Pancreas (tissue), 10 donors: ENCODE measurements around the gene DOCK8. TPM values are rescaled to one million over a fixed set of nuclear protein-coding genes. Genes with fewer than 3 reads are reported as not detected.
A peak's percentile ranks its signal among the peaks of the same experiment; 100 is the strongest.

ENCODE experiments used
- ATAC-seq, 4 donors: fragments of 200-7000 bp; cut with Tn5 transposase; one replicate each; pipeline versions ENCODE4 v1.8.0 to v1.9.1; 2020; ENCODE audit warnings: mild to moderate bottlenecking in 4 of 4, moderate library complexity in 4 of 4
- DNase-seq, 6 donors: peaks; one replicate each; pipeline ENCODE4 v3.0.0-alpha.2; 2020
- FAIRE-seq: peaks from 2 replicates; lab custom pipeline; 2012; peaks lifted over from hg19 to GRCh38; lab: Jason Lieb, UNC
- H3K27ac ChIP-seq, 4 donors: fragments of 200-600 bp; sonication (generic); 1 replicate in 3 of 4; 2 replicates in 1 of 4; pipeline versions ENCODE4 v1.5.0 to v1.8.0; 2020
- H3K27me3 ChIP-seq, 4 donors: fragments of 200-600 bp; one replicate each; pipeline ENCODE4 v1.8.0; 2021
- H3K36me3 ChIP-seq, 3 donors: fragments of 200-600 bp; sonication (generic) in 1 of 3; one replicate each; pipeline versions ENCODE4 v1.5.0 to v1.8.0; 2020 to 2021
- H3K4me1 ChIP-seq, 3 donors: fragments of 200-600 bp; one replicate each; pipeline ENCODE4 v1.8.0; 2021
- H3K4me3 ChIP-seq, 4 donors: fragments of 200-600 bp; sonication (generic) in 2 of 4; one replicate each; pipeline versions ENCODE4 v1.5.0 to v1.8.0; 2020 to 2021
- H3K9me3 ChIP-seq, 4 donors: fragments of 200-600 bp; one replicate each; pipeline ENCODE4 v1.8.0; 2021
- WGBS, 2 donors: extraction: QIAGEN DNeasy Blood & Tissue Kit; methylation state at CpG; one replicate each; pipeline ENCODE4 v1.1.7; 2013; 5-methylcytosine and 5-hydroxymethylcytosine counted together
- intact Hi-C, 3 donors: fragments of 100-400 bp; cut with DNase I; formaldehyde crosslinking; loops; one replicate each; pipeline versions ENCODE4 v1.11.1 to v1.14.2; 2022
- polyA plus RNA-seq, 2 donors: library from polyadenylated mRNA; stranded (reverse); fragments of 200-250 nt; gene quantifications; one replicate each; pipeline ENCODE4 v1.2.3, GENCODE V29; 2013
- total RNA-seq, 6 donors: library from RNA; stranded (reverse); fragmentation: NEBNext Ultra II Directional in 4 of 6; extraction: Animal tissue kit (Norgen Biotek cat#: 25700) in 4 of 6; gene quantifications; one replicate each; pipeline versions ENCODE4 v1.2.1 to v1.2.4, GENCODE V29; 2021 to 2023
- TF ChIP-seq, protein P1 (sequence below), 4 donors: fragments of 200-600 bp; sonication (generic) in 3 of 4; IDR thresholded peaks; one replicate each; pipeline versions ENCODE4 v1.5.0 to v1.8.0; 2021; ENCODE audit warnings: antibody characterized with exemption in 4 of 4
- donor health status: healthy with polysubstance abuse.
- donor health status: DM: no; HTN: no; CAD: no; lungs with moderate emphysema.
- donor health status: DM: no; HTN: no; CAD: no.
- donor health status: control.
- donor health status: control.
- donor health status: Bipolar disorder and iron deficiency.
- donor health status: DM: yes; HTN: yes; CAD: no.
- donor health status: DM: no; HTN: no; CAD: no.
- donor health status: DM: no; HTN: no; CAD: no.
- donor health status: DM: yes; HTN: yes; CAD: no.

The DOCK8 gene
- total and polyA plus RNA-seq, 8 donors, result 1.7 to 22.7 (median 6.0) TPM

DNA sequence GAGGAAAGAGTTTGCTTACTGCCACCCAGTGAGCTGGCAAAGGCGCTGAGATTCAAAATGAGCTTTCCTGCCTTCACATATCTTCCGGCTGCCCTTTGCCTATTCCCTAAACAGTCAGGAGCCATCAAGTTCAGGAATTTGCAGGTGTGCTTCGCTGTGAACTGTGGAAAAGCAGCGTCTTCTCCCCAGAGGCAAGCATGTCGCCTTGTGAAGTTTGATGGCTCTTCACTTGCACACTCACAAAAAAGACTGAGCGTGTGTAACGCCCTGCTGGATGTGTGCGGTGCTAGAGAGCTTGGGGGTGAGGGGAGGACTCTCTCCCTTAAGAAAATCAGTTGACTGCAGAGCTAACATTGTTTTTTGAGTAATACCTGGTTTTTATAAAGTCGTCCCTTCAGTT lies 288.7 kb downstream of the DOCK8 start:
- 63 to 71% methylated on average over 9 of the region's 9 CpGs for WGBS, 2 donors
- DNase-seq (no peak), ATAC-seq (no peak), FAIRE-seq (no peak)
- Histone ChIP-seq H3K27ac (peak overlapping the region in 2 of 4 donors; percentile 77 to 79), H3K4me3 (peak overlapping the region in 2 of 4 donors; percentile 66 to 77), H3K27me3 (no peaks in the 10 kb centered on the region), H3K36me3 (no peaks in the 10 kb centered on the region), H3K4me1 (peaks cover 6 to 7% (median 7%) of the 10 kb centered on the region in 3 donors), H3K9me3 (no peaks in the 10 kb centered on the region)
- TF ChIP-seq, protein P1, sequence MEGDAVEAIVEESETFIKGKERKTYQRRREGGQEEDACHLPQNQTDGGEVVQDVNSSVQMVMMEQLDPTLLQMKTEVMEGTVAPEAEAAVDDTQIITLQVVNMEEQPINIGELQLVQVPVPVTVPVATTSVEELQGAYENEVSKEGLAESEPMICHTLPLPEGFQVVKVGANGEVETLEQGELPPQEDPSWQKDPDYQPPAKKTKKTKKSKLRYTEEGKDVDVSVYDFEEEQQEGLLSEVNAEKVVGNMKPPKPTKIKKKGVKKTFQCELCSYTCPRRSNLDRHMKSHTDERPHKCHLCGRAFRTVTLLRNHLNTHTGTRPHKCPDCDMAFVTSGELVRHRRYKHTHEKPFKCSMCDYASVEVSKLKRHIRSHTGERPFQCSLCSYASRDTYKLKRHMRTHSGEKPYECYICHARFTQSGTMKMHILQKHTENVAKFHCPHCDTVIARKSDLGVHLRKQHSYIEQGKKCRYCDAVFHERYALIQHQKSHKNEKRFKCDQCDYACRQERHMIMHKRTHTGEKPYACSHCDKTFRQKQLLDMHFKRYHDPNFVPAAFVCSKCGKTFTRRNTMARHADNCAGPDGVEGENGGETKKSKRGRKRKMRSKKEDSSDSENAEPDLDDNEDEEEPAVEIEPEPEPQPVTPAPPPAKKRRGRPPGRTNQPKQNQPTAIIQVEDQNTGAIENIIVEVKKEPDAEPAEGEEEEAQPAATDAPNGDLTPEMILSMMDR (IDR thresholded peaks at IDR 0.05), result no peak
- intact Hi-C loops, result no loop called here

DNA sequence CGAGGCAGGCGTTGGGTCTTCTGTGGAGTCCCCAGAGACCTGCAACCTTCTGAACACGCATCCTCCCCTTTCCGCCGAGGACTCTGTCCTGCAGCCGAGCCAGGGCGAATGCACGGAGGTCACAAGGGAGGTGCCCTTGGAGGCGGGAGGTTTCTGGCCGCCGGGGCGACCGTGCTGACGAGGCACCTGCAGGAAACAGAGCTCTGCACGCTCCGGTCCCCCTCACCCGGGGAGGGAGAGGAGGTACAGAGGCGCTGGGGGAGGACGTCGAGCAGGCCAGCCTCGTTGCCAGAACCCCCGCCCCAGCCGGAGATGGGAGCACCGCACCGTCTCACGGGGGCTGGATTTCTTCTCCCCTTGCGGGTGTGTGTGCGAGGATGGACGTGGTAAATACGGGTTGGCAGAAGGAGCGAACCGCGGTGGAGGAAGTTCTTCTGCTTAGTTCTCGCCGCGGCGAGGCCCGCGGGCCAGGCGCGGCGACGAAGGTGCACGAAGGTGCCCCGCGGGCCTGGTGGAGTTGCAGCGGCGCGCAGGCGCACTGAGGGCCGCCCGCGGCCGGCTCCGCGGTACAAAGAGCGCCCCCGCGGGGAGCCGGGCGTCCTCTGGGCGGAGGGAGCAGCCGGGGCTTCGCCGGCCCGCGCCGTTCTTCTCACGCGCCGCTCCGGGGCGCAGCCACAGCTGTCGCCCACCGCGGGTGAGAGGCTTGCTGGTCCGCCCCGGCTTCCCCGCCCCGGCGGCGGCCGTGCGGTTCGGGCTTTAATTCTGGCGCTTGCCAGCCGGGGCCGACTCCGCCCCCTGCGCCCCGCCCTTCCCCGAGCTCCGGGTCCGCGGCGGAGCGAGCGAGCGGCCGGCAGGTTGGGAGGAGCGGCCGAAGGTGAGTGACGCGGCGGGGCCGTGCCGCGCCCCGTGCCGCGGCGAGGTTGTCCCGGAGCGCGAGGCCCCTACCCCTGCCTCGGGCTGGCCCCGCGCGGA lies 289.5 kb downstream of the DOCK8 start, which contains the start of gene KANK1:
KANK1 (plus strand) TSS at position 815 of the 972 bp plus-strand sequence.
- Histone ChIP-seq H3K27me3 (no peaks in the 10 kb centered on the region), H3K4me3 (peak within 1 kb of the TSS; percentile 66 to 77 (median 72)), H3K36me3 (no peaks in the 10 kb centered on the region), H3K9me3 (no peaks in the 10 kb centered on the region), H3K27ac (peak within 1 kb of the TSS; percentile 45 to 79 (median 69)), H3K4me1 (peaks cover 6 to 7% (median 7%) of the 10 kb centered on the region in 3 donors)
- intact Hi-C loops, result no loop called here
- peak; percentile 80 to 92 (median 90) for DNase-seq
- WGBS, 2 donors, result 2% methylated on average over 40 to 119 of the region's 119 CpGs
- no peak for FAIRE-seq
- peak; percentile 87 to 94 (median 92) for ATAC-seq
- TF ChIP-seq, protein P1 (IDR thresholded peaks at IDR 0.05), result no peak

DNA sequence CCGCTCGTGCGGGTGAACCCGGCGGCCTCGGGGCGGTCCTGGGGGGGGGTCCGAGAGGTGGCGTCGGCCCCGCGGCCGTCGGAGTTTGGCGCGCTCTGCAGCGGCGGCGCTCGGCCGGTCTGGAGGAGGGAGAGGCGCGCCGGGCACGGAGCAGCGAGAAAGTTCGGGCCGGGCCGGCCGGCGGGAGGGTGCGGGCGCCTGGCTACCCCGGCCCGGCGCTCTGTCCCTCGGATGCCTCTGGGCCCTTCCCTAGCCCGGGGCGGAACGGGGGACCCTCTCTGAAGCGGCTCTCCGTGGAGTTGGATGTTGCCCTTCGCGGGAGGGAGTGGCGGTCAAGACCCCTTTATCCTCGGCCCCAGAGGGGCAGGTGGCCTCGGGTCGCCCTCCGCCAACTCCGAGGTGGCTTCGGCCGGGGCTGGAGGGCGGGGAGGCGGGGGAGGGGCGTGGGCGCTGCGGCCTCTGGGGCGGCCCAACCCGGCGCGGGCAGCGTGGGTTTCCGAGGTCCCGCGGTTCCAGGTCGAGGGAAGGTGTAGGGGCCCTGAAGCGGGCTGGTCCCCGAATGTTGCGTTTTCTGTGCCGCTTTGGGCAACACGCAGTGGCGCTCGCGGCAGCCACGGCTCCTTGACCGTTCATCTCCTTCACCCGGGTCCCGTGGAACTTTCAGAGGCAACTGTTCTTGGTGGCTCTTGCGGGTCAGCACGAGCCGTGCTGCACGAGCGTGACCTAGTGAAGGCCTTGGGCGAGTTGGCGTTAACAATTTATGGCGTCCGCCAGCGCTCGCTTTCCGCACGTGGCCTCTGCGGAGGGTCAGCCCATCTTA lies 290.5 kb downstream of the DOCK8 start:
- 1% methylated on average over 68 to 92 of the region's 92 CpGs for WGBS, 2 donors

DNA sequence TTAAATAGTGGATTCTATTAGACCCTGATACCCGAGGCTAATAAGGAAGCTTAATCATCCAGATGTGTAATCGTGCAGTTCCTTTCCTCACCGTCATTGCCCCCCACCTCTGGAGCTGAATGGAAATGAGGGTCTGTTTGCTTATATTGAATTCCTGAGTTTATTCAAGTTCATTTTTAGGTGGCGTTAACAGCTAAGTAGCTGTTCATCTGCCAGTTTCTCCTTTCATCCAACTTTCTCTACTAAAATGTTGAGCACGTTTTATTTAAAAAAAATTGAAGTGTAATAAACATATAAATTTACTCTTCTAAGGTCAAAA lies 291.0 kb downstream of the DOCK8 start:
- no peak for DNase-seq
- H3K9me3 ChIP-seq, result no peaks in the 10 kb centered on the region
- no peaks in the 10 kb centered on the region for H3K27me3 ChIP-seq
- H3K36me3 ChIP-seq, result no peaks in the 10 kb centered on the region
- H3K4me3 ChIP-seq, result peak overlapping the region in 3 of 4 donors; percentile 66 to 77 (median 76)
- intact Hi-C loops, result no loop called here
- 30 to 32% methylated on average over 5 of the region's 5 CpGs for WGBS, 2 donors
- no peak overlapping the region for H3K27ac ChIP-seq
- TF ChIP-seq, protein P1 (IDR thresholded peaks at IDR 0.05), result no peak
- H3K4me1 ChIP-seq, result peaks cover 6 to 7% (median 7%) of the 10 kb centered on the region in 3 donors
- FAIRE-seq, result no peak
- ATAC-seq, result no peak

More for the DNA sequence above, 290.5 kb downstream of the DOCK8 start:
- Histone ChIP-seq H3K4me3 (peak overlapping the region; percentile 66 to 77 (median 72)), H3K27ac (peak overlapping the region; percentile 28 to 77 (median 62)), H3K36me3 (no peaks in the 10 kb centered on the region), H3K4me1 (peaks cover 6 to 7% (median 7%) of the 10 kb centered on the region in 3 donors), H3K9me3 (no peaks in the 10 kb centered on the region), H3K27me3 (no peaks in the 10 kb centered on the region)
- TF ChIP-seq, protein P1 (IDR thresholded peaks at IDR 0.05), result no peak
- intact Hi-C loops, result no loop called here
- peak in 5 of 6 donors; percentile 33 to 79 (median 49) for DNase-seq
- ATAC-seq, result peak; percentile 22 to 52 (median 44)
- no peak for FAIRE-seq
